Stimulated activated CD4-positive, alpha-beta T cell treated with anti-CD3 and anti-CD28 coated beads, Interleukin-15, amount 100 ng/mL, for 1 hour (primary cell): ENCODE results near the gene ELOF1.
A peak's percentile ranks its signal among the peaks of the same experiment; 100 is the strongest.

ENCODE experiments used
- DNase-seq, 2 donors: peaks; one replicate each; pipeline ENCODE4 v3.0.0-alpha.2; 2020; ENCODE audit warnings: low read depth in 1 of 2, low spot score in 1 of 2

The ELOF1 gene

GRCh38 chr19:11535792-11536595 is 23.0 kb downstream of the ELOF1 start:
- peak; percentile 74 to 82 for DNase-seq

- DNase-seq = no peak
These were observed 24.1 kb downstream of the ELOF1 start for GRCh38 chr19:11534948-11535347.

GRCh38 chr19:11534538-11534937 is 24.5 kb downstream of the ELOF1 start:
- DNase-seq = no peak

- no peak for DNase-seq
These were observed 28.6 kb downstream of the ELOF1 start for GRCh38 chr19:11530432-11530831.

GRCh38 chr19:11528551-11529341 is 30.3 kb downstream of the ELOF1 start, which contains the start of gene ECSIT:
TSS of gene ECSIT (minus strand) at chr19:11529134. CDS start at chr19:11519170, 9,964 bp downstream.
- DNase-seq = peak; percentile 78 to 85

GRCh38 chr19:11519138-11519537 is 39.9 kb downstream of the ELOF1 start:
- DNase-seq = no peak

- DNase-seq = no peak
These were observed 45.1 kb downstream of the ELOF1 start for GRCh38 chr19:11513946-11514345.

GRCh38 chr19:11510444-11510843 is 48.6 kb downstream of the ELOF1 start:
- DNase-seq = no peak

GRCh38 chr19:11507370-11508078 is 51.5 kb downstream of the ELOF1 start:
- DNase-seq = no peak

GRCh38 chr19:11506967-11507366 is 52.1 kb downstream of the ELOF1 start:
- no peak for DNase-seq

GRCh38 chr19:11506101-11506555 is 52.9 kb downstream of the ELOF1 start:
- DNase-seq = no peak

GRCh38 chr19:11505504-11506100 is 53.4 kb downstream of the ELOF1 start, which contains the start of gene ZNF653:
TSS of gene ZNF653 (minus strand) at chr19:11505839. CDS start at chr19:11505786, 53 bp downstream.
- DNase-seq = peak; percentile 90 to 91

GRCh38 chr19:11505032-11505503 is 54.0 kb downstream of the ELOF1 start:
- peak; percentile 94 for DNase-seq

GRCh38 chr19:11504502-11505031 is 54.5 kb downstream of the ELOF1 start:
- DNase-seq = no peak
